Activated CD4-positive, CD25-positive, alpha-beta regulatory T cell treated with anti-CD3 and anti-CD28 coated beads, Interleukin-2, amount 50 U/mL, for 16 hours (primary cell): ENCODE measurements around the gene TMEM130.
"Not testable (repeated sequence)": the region's sequence is repeated elsewhere in the genome, so short reads cannot be mapped to it uniquely, and the experiment has no call there.

Experiments used
- DNase-seq: peaks from one replicate; pipeline ENCODE4 v3.0.0-alpha.2; 2020; ENCODE audit warnings: low read depth, low spot score

Gene TMEM130

DNA sequence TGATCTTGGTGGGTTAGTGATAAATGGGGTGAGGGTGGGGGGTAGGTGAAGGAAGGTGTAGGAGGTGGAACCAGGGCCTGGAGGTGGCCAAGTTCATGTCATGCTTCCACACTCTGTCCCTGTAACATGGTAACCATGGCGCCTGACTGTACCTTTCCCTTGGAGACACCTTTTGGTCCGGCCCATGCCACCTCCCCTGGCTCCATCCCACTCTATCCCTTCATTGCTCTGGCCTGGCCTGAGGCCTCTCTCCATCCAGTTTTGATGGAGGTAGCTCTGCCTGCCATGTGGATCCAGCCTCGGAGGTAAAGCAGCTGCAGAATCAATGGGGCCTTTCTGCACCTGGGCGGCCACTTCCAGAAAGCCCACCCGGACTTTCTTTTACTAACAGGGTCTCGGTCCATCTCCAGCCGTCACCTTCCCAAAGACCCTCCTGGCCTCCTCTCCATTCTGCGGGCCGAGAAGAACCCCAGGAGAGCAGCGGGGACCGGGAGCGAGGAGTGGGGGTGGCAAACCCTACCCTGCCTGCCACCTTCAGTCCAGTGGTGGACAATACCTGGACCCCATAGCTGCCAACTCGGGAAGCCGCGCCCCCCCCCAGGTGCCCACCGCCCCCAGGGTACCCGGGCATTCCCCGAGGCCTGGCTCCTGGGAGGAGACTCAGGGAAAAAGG, 8.0 kb upstream of the TMEM130 start:
- DNase-seq: no peak

DNA sequence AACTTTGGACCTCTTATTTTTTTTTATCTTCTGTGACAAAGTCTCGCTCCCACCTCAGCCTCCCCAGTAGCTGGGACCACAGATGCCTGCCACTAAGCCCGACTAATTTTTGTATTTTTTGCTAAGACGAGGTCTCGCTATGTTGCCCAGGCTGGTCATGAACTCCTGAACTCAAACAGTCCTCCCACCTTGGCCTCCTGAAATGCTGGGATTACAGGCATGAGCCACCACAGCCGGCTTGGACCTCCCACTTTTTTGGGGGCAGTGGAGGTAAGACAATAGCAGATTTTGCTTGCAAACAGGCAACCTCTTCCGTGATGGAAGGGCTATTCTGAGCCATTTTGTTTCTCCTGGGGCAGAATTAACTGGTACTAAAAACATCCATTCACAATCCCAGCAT, 7.3 kb upstream of the TMEM130 start:
- DNase-seq: no peak

DNA sequence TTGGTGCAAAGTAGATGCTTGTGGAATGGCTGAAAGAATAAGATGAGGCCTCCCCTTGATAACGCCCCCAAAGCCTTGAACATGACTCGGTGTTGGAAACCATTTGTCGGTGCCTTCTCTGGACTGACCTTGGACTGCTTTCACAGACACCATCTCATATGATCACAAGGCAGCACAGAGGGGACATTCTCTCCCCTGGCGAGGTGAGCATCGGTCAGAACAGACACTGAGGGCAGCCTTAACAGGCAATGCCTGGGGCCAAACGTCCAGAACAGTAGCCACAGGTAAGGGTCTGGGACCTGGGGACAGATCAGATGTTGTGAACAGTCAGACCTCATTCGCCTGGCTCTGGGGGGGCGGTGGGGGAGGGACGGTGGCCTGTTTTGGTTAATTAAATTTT, 5.7 kb upstream of the TMEM130 start:
- no peak for DNase-seq

DNA sequence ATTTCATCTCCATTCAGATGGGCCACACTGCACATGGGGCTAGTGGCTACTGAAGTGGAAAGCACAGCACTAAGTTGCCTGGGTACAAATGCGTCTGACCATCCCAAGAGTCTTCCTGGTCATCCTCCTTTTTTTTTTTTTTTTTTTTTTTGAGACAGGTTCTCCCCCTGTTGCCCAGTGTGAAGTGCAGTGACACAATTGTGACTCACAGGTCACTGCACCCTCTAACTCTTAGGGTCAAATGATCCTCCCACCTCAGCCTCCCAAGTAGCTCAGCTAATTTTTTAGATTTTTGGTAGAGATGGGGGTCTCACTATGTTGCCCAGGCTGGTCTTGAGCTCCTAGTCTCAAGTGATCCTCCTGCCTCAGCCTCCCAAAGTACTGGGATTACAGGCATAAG, 5.1 kb upstream of the TMEM130 start:
- DNase-seq: no peak

DNA sequence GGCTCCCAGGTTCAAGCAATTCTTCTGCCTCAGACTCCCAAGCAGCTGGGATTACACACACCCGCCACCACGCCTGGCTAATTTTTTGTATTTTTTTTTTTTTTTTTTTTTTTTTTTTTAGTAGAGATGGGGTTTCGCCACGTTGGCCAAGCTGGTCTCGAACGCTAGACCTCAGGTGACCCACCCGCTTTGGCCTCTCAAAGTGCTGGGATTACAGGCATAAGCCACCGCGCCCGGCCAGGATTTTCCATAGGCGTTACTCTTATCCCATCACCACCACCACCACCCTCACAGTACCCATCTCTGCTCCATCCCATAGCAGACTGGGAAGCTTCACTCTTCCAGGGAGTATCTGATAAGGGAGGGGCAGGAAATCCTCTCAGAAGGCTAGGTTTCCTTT, 3.8 kb upstream of the TMEM130 start:
- DNase-seq: not testable (repeated sequence)

DNA sequence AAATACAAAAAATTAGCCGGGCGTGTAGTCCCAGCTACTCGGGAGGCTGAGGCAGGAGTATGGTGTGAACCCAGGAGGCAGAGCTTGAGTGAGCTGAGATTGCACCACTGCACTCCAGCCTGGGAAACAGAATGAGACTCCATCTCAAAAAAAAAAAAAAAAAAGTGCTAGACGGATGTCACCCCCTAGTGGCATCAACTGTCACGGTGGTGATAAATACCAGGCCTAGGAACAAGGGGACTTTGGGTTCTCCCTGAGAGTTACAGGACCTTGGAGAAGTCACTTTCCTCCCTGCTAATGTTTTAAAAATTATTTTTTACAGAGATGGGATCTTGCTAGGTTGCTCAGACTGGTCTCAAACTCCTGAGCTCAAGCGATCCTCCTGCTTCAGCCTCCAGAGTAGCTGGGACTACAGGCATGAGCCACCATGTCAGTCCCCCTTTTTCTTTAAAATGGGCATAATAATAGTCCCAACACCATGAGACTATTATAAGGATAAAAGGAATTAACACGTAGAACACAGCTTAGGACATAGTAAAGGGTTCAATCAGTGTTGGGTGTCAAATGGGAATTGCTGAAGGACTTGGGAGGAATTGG, 2.6 kb upstream of the TMEM130 start:
- DNase-seq: no peak

DNA sequence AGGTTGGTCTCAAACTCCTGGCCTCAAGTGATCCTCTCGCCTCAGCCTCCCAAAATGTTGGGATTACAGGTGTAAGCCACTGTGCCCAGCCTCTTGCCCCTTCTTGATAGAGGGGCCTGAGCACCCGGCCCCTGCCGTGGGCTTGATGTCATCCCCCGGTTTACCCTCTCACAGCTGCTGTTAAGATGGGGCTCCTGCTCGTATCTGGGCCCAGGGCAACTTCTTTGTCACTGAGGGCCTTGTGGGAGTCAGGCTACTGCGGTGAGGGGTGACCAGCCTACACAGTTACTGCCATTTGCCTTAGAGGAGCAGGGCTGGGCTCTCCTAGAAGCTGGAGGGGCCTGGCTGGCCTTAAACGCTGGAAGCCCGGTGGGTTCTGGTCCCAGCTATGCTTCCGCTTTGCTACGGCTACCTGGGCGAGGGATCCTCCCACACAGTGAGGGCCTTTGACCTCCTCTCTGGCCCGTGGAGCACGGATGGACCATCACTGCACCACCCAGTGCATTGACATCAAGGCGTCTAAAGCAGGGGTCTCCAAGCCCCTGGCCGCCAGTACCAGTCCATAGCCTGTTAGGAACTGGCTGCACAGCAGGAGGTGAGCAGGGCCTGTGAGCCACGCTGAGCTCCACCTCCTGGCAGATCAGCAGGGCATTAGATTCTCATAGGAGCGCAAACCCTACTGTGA, 1.1 kb upstream of the TMEM130 start:
- no peak for DNase-seq

DNA sequence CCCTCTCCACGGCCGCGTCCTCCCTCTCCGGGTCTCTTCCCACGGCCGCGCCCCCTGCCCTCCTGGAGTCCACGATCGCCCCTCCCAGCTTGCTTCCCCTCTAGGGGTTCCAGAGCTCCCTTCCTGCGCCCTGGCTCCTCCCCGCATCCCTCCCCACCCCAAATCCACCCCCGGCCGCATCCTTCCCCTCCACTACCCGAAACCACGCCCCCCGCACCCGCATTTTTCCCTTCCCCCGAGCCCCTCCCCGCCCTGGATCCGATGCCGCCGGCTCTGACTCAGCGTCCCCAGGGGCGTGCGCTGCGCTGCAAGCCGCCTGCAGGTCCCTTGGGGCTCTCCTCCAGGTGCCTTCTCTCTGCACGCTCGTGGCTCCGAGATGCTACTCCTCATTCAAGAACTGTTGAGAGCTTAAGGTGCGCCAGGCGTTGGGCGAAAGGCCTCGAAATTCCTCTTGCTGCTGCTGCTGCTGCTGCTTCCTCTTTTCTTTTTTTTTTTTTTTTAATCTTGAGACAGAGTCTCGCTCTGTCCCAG, 372 bp upstream of the TMEM130 start:
- DNase-seq: no peak

DNA sequence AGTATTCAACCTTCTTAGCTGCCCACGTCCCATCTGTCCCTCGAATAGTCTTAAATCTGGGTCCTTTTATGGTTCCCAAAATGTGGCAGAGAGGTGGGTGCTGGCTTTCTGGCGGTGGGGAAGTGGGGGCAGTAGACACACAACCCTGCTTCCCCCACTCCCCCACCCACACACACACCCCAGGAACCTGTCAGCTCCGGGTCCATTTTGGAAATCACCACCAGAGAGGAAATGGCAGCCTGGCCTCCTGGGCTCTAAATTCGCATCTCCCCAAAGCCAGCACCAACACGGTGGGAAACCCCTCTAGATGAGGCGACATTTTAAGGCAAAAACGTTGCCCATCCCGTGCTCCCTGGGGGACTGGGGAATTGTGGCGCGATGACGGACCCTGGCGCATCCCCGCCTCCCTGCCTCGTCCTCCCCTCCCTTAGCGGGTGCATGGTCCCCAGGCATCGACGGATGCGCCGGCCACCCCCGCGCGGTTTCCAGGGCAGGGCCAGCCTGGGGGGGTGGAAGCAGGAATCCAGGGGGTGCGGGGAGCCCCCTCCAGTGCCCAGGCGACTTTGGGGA, 702 bp downstream of the TMEM130 start:
- no peak for DNase-seq

DNA sequence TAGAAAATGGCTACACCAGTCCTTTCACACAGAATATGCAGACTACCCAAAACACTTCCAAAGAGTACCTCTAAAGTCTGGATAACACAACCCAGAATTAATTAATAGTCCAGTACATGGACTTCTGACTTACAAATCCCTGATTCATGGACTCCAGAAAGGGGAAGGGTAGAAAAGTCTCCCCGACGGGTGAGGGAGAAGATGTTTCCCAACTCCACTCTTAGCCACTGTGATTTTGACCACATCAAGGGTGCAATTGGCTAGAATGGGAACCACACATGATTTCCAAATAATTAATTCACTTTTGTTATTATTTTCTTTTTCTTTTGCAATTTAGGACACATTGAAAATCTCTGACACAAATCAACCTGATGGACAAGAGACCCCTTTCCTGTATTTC, 1.4 kb downstream of the TMEM130 start:
- no peak for DNase-seq

DNA sequence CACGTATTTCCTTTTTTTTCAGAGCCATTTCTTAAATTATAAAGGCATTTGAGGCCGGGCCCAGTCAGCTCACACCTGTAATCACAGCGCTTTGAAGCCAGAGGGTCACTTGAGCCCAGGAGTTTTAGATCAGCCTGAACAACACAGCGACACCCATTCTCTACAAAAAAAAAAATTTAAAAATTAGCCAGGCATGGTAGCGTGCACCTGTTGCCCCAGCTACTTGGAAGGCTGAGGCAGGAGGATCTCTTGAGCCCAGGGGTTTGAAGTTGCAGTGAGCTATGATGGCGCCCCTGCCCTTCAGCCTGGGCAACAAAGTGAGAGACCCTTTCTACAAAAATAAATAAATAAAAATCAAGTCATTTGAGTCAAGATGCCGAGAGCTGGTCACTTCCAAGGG, 3.0 kb downstream of the TMEM130 start:
- DNase-seq: no peak

DNA sequence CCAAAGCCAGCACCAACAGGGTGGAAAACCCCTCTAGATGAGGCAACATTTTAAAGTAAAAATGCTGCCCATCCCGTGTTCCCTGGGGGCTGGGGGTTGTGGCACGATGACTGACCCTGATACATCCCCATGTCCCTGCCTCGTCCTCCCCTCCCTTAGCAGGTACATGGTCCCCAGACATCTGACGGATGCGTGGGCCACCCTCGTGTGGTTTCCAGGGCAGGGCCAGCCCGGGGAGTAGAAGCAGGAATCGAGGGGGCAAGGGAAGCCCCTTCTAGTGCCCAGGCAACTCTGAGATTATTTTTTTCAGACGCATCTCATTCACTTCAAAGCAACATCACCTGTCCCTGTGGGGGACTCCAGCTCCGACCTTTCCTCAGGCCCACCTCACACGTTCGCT, 3.5 kb downstream of the TMEM130 start:
- DNase-seq: no peak

DNA sequence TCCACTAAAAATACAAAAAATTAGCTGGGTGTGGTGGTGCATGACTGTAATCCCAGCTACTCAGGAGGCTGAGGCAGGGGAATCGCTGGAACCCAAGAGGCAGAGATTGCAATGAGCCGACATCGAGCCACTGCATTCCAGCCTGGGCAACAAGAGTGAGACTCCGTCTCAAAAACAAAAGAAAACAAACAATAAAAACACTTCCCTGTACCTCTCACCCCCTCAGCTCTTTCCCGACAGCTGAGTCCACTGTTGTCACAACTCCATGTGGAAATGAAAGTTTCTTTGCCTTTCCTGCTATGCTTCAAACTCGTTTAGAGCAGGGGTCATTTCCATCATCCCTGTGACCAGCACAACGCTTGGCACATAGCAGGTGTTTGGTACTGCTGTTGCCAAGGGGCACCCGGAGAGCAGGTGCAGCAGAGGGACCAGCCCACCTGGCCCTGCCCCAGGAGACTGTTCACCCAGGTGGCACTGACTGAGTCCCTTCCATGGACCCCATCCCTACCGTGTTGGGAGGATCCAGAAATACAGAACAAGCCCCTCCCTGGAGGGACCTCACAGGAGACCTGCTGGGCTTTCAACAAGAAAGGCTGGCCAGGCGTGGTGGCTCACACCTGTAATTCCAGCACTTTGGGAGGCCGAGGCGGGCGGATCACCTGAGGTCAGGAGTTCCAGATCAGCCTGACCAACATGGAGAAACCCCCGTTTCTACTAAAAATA, 4.9 kb downstream of the TMEM130 start:
- DNase-seq: no peak

DNA sequence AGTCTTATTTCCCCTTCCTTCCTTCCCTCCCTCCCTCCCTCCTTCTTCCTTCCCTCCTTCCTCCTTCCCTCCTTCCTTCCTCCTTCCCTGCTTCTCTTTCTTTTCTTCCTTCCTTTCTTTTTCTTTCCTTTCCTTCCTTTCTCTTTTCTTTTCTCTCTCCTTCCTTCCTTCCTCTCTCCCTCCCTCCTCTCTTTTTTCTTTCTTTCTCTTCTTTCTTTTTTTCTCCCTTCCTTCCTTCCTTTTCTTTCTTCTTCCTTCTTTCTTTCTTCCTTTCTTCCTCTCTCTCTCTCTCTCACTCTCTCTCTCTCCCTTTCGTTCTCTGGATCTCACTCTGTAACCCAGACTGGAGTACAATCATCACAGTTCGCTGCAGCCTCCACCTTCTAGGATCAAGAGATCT, 6.2 kb downstream of the TMEM130 start:
- no peak for DNase-seq

DNA sequence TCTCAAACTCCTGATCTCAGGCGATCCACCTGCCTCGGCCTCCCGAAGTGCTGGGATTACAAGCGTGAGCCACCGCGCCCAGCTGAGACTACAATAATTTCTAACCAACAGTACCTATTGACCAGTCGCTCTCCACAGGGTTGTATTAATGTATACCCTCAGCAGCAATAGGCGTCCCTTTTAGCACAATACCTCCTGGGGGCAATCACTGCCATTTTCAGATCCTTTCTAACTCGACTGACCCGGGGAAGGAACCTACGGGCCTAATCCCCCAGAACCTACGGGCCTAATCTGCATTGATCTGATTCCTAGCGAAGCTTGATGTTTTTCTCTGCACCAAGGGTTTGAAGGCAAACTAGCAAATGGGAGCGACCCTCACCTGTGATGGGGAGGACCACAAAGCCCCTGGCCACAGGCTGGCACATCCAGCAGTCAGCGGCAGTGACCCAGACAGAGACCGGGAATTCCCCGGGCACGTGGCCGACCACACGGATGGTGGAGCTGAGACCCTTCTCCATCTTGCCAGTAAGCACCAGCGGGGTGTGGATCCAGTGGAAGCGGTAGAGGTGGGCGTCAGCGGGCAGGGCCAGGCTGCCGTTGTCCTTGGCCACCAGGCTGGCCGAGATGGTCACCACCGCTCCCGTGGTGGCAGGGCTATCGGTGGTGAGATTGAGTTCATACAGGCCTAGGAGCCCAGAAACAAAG, 6.9 kb downstream of the TMEM130 start:
- no peak for DNase-seq

DNA sequence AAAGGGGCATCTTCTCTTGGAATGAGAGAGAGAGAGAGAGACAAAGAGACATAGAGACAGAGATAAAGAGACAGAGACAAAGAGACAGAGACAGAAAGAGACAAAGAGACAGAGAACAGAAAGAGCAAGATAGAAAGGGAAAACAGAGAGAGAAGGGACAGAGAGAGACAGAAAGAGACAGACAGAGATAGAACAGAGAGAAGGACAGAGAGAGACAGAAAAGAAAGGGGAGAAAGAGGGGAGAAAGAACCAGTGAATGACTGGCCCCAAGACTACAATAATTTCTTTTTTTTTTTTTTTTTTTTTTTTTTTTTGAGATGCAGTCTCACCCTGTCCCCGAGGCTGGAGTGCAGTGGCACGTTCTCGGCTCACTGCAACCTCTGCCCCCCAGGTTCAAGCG, 7.6 kb downstream of the TMEM130 start:
- no peak for DNase-seq

DNA sequence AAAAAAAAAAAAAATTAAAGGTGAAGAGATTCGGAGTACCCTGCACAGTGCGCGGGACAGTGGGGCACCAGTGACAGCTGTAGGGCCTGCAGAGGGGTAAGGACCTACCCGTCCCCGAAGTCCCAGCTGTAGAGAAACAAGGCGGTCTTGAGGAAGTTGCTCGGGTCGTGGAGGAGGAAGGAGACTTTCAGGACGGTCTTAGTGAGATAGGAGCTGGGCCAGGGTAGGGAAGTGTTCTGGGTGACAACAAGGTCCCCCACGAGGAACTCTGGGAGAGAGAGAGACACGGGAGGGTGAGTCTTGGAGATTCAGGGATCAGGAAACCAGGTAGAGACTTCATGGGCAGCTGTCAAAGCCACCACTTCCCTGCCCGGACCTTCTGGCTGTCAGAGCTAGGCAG, 9.7 kb downstream of the TMEM130 start:
- no peak for DNase-seq

DNA sequence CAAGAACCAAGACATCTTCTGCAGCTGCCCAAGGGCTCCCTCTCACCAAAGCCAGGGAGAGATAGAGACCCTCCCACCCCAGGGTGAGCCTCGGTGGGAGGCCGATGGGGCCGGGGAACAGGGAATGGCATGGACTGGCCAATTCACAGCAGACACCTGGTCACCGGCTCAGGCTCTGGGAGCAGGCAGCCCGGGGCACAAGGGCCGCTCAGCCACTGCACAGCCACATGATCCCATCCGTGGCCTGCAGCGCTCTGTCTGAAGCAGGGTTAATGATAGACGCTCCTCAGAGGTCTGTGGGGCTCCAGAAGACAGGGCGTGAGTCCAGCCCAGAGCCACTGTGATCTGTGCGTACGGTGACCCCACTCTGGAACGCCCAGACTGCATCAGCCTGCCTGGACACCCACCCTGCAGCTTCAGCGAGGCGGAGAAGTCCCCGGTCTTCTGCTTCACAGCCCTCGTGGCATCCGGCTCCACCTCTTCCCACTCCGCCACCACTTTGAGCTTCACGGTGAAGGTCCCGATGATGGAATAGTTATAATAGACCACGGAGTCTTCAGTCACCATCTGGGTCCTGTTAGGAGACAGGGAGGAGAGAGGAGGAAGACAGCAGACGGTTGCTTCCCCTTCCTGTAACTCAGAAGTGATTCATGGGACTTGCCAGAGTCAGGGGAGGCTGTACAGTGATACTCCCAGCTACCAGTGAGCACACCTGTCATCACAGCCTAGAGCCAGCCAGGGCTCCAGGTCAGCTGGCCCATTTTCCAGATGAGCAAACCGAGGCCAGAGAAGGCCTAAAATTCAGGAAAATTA, 14.0 kb downstream of the TMEM130 start:
- no peak for DNase-seq

DNA sequence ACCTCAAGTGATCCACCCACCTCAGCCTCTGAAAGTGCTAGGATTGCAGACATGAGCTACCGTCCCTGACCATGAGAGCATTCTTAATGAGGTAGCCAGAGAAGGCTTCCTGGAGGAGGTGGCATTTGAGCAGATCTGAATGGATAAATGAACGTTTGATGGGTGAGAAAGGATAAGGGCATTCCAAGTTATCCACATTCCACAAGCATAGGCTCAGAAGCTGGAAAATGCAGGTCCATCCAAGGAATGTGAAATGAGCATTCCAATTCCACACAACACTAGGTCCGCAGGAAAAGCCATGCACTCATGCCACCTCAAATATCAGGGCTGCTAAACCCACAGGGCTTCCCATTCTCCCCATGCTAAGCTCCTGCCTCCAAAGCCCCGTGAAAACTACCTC, 17.0 kb downstream of the TMEM130 start:
- DNase-seq: no peak

DNA sequence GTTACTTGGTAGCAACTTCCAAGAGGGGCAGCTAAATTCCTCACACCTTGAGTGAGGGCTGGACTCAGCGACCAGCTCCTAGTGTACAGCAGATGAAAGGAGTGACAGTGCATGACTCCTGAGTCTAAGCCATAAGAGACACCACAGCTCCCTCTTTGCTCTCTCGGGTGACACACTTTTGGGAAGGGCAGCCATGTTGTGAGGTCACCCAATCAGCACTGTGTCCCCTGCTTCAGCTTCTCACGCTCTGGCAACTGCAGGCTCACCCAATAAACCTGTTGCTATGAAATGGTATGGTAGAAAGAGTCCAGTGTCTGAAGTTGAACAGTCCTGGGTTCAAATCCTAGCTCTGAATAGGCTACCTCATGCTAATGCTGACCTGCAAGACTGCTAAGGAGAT, 20.9 kb downstream of the TMEM130 start:
- no peak for DNase-seq

DNA sequence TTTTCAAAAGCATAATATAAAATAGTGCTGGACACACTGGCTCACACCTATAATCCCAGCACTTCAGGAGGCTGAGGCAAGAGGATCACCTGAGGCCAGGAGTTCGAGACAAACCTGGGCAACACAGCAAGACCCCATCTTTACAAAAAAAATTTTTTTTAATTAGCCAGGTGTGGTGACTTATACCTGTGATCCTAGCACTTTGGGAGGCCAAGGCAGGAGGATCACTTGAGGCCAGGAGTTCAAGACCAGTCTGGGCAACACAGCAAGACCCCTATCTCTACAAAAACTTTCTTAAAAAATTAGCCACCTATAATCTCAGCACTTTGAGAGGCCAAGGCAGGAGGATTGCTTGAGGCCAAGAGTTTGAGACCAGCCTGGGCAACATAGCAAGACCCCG, 27.3 kb downstream of the TMEM130 start:
- not testable (repeated sequence) for DNase-seq
